Hindlimb muscle (tissue), 1 donor: ENCODE results near the gene NUDT22. TPM values are rescaled to one million over a fixed set of nuclear protein-coding genes. Genes with fewer than 3 reads are reported as not detected.

Source experiments
- DNase-seq: peaks from one replicate; pipeline ENCODE4 v3.0.0-alpha.2; 2013
- polyA plus RNA-seq: library from polyadenylated mRNA; unstranded; fragments of 120-200 nt; gene quantifications from one replicate; pipeline ENCODE4 v1.2.1, GENCODE V29; 2013; ENCODE audit not compliant: insufficient read length

The NUDT22 gene
- polyA plus RNA-seq, 1 donor = 17.2 TPM

- DNase-seq = no peak
These were observed 49.1 kb downstream of the NUDT22 start for GRCh38 chr11:64275031-64275800.

GRCh38 chr11:64275841-64276240 is 49.8 kb downstream of the NUDT22 start:
- no peak for DNase-seq

- no peak for DNase-seq
These were observed 50.8 kb downstream of the NUDT22 start for GRCh38 chr11:64276653-64277431.

GRCh38 chr11:64278576-64279190 is 52.6 kb downstream of the NUDT22 start:
- DNase-seq = no peak

Other genes with a start within 250 kb of the NUDT22 start
- 49.5 TPM for gene OTUB1, start 239.8 kb upstream of the NUDT22 start, polyA plus RNA-seq
- gene FLRT1, start 190.3 kb upstream of the NUDT22 start, polyA plus RNA-seq = 2.8 TPM
- 77.9 TPM for gene MACROD1, start 60.2 kb upstream of the NUDT22 start, polyA plus RNA-seq
- 125 TPM for gene STIP1, start 40.1 kb upstream of the NUDT22 start, polyA plus RNA-seq
- gene FERMT3, start 19.6 kb upstream of the NUDT22 start, polyA plus RNA-seq = 11.1 TPM
- 81.4 TPM for gene TRPT1, start 88 bp upstream of the NUDT22 start, polyA plus RNA-seq
- gene DNAJC4, start 4.3 kb downstream of the NUDT22 start, polyA plus RNA-seq = 66.2 TPM
- 101 TPM for gene VEGFB, start 8.3 kb downstream of the NUDT22 start, polyA plus RNA-seq
- 51.5 TPM for gene FKBP2, start 14.8 kb downstream of the NUDT22 start, polyA plus RNA-seq
- 177 TPM for gene PPP1R14B, start 20.7 kb downstream of the NUDT22 start, polyA plus RNA-seq
- 12.4 TPM for gene PLCB3, start 25.3 kb downstream of the NUDT22 start, polyA plus RNA-seq
- 31.0 TPM for gene BAD, start 58.4 kb downstream of the NUDT22 start, polyA plus RNA-seq
- 23.1 TPM for gene GPR137, start 59.6 kb downstream of the NUDT22 start, polyA plus RNA-seq
- not detected for gene KCNK4, start 65.0 kb downstream of the NUDT22 start, polyA plus RNA-seq
- not detected for gene CATSPERZ, start 74.1 kb downstream of the NUDT22 start, polyA plus RNA-seq
- 34.0 TPM for gene ESRRA, start 79.2 kb downstream of the NUDT22 start, polyA plus RNA-seq
- 179 TPM for gene TRMT112, start 91.3 kb downstream of the NUDT22 start, polyA plus RNA-seq
- gene PRDX5, start 91.8 kb downstream of the NUDT22 start, polyA plus RNA-seq = 129 TPM
- gene CCDC88B, start 113.9 kb downstream of the NUDT22 start, polyA plus RNA-seq = 4.5 TPM
- 16.1 TPM for gene RPS6KA4, start 132.9 kb downstream of the NUDT22 start, polyA plus RNA-seq